AG04449 (cell line): ENCODE results near the gene ANKRD33.

Experiments used
- CTCF ChIA-PET: fragments of 350-600 bp; formaldehyde crosslinking; extraction: SDS; loops from one replicate; lab custom pipeline; 2021; ENCODE audit warnings: antibody characterized with exemption; lab: Yijun Ruan, JAX
- POLR2A ChIA-PET: fragments of 400-600, 350-600 bp; formaldehyde crosslinking; extraction: SDS; loops from one replicate; lab custom pipeline; 2020; ENCODE audit warnings: antibody characterized with exemption, inconsistent platforms; lab: Yijun Ruan, JAX
- DNase-seq: peaks from one replicate; pipeline ENCODE4 v3.0.0-alpha.2; 2010; ENCODE audit warnings: low read depth, low spot score
- H3K4me3 ChIP-seq: 2 replicates; pipeline ENCODE4 v1.5.1; 2011; ENCODE audit warnings: low read depth, mild to moderate bottlenecking, control low read depth, low read length
- TF ChIP-seq, protein P1 (sequence below): IDR thresholded peaks from one replicate; pipeline ENCODE4 v1.5.1; 2011; ENCODE audit warnings: mild to moderate bottlenecking, moderate library complexity, low read length, control low read depth, inconsistent platforms; ENCODE audit not compliant: insufficient read depth; ENCODE audit errors: missing control alignments

ANKRD33 gene

DNA sequence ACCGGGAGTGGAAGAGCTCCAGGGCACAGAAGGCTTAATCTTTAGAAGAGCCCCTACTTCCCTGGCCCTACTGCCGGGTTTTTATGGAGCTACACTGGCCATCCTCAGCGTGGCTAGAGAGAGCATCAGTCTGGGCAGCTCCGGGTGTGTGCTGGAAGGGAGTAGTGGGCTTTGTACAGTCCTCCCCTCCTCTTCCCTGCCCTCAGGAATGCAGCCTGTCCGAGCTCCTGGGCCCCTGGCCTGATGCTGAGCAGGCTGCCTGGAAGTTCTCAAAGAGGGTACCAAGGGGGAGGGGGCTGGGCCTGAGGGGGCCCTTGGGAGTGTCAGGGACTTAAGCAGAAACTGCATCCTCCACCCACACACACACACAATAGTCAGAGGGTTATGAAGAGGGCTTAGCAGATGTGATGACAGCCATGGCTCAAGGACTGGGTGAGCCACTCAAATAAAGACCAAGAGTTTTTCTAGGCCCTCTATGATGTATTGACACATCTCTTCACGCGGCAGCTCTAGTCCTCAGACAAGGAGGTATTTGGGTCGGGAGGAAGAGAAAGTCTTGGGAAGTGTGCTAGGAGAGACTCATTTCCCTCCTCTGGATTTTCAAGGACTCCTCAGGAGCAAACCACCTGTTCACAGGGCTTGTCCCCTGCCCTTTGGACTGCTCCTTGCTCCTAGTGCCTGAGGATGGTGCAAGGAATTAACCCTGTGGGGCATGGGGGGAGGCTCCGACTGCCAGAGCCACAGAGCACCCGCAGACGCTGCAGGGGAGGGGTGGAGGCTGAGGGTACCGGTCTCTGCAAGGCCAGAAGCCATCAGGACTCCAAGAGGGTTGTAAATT, 22.9 kb upstream of the ANKRD33 start:
- ChIA-PET CTCF (interaction anchor here (0.8 to 7.2 kb wide), 10 partner anchors 8 to 128 kb away, joined by 3 to 73 read pairs (median 4); no protein-coding TSS in a partner anchor), POLR2A (no interaction called here)
- H3K4me3 ChIP-seq: no peak overlapping the region
- TF ChIP-seq, protein P1, sequence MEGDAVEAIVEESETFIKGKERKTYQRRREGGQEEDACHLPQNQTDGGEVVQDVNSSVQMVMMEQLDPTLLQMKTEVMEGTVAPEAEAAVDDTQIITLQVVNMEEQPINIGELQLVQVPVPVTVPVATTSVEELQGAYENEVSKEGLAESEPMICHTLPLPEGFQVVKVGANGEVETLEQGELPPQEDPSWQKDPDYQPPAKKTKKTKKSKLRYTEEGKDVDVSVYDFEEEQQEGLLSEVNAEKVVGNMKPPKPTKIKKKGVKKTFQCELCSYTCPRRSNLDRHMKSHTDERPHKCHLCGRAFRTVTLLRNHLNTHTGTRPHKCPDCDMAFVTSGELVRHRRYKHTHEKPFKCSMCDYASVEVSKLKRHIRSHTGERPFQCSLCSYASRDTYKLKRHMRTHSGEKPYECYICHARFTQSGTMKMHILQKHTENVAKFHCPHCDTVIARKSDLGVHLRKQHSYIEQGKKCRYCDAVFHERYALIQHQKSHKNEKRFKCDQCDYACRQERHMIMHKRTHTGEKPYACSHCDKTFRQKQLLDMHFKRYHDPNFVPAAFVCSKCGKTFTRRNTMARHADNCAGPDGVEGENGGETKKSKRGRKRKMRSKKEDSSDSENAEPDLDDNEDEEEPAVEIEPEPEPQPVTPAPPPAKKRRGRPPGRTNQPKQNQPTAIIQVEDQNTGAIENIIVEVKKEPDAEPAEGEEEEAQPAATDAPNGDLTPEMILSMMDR: no peak
- DNase-seq: no peak

DNA sequence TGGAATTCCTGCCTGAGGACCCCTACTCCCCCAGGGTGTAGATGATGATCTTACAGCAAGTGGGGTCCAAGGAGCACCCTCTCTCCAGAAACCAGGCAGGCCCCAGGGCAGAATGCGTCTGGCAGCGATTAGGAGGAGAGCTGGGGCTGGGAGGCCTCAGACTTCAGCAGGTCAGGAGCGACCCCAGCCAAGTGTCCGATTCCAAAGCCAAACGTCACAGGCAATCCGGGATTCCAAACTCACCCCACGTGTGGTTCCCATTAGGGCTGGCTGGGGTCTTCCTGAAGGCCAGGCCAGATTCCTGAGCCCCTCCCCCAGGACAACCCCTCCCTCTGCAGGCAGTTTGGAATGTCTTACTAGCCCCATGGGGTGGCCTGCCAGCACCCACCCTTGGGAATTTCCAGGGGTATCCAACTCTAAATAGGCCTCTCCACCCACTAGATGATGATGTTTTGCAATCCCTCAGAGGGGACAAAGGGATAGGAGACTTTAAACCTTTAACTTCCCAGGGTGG, 22.1 kb upstream of the ANKRD33 start:
- ChIA-PET POLR2A (no interaction called here), CTCF (interaction anchor here (1.0 to 7.2 kb wide), 3 partner anchors 8 to 115 kb away, joined by 3 to 73 read pairs (median 8); no protein-coding TSS in a partner anchor)
- no peak for DNase-seq

DNA sequence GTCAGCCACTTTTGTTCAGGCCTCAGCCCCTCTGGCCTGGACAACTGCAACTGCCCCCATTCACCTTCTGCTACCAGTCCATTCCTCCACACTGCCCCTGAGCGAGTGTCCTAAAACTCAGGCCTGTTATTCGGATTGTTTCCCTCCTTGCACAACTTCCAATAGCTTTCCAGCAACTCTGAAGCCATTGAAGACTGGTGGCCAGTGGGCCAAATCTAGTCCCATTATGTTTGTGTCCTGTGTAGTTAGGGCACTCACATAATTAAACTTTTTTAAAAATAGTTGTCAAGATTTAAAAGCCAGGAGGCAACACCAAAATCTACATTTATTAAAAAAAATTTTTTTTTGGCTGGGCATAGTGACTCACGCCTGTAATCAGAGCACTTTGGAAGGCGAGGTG, 21.6 kb upstream of the ANKRD33 start:
- ChIA-PET CTCF (interaction anchor here (1.4 to 7.2 kb wide), 2 partner anchors 7 to 13 kb away, joined by 4 to 73 read pairs; no protein-coding TSS in a partner anchor), POLR2A (no interaction called here)
- DNase-seq: no peak
- no peak overlapping the region for H3K4me3 ChIP-seq
- TF ChIP-seq, protein P1: no peak

More for the DNA sequence above, 22.1 kb upstream of the ANKRD33 start:
- TF ChIP-seq, protein P1: no peak
- H3K4me3 ChIP-seq: no peak overlapping the region

GRCh38 chr12:51866762-51867161, 21.1 kb upstream of the ANKRD33 start:
- H3K4me3 ChIP-seq: no peak overlapping the region
- no peak for DNase-seq
- CTCF ChIA-PET: interaction anchor here (1.0 to 7.2 kb wide), 4 partner anchors 7 to 114 kb away, joined by 3 to 73 read pairs (median 4); no protein-coding TSS in a partner anchor
- POLR2A ChIA-PET: no interaction called here
- TF ChIP-seq, protein P1: no peak

- DNase-seq: no peak
- POLR2A ChIA-PET: no interaction called here
- H3K4me3 ChIP-seq: no peak overlapping the region
- CTCF ChIA-PET: interaction anchor here (1.0 to 1.4 kb wide), 3 partner anchors 12 to 113 kb away, joined by 3 to 5 read pairs (median 4); no protein-coding TSS in a partner anchor
- TF ChIP-seq, protein P1: no peak
Measured at GRCh38 chr12:51867371-51867770, 20.5 kb upstream of the ANKRD33 start.
